HUES6 (cell line): ENCODE data around the gene RAB41.
"Not testable (repeated sequence)": the region's sequence is repeated elsewhere in the genome, so short reads cannot be mapped to it uniquely, and the experiment has no call there.

Experiments used
- H3K27ac ChIP-seq: 2 replicates; pipeline ENCODE4 v1.7.0; 2013; ENCODE audit warnings: low read depth, mild to moderate bottlenecking, low read length, inconsistent platforms
- H3K27me3 ChIP-seq: 2 replicates; pipeline ENCODE4 v1.6.1; 2013; ENCODE audit warnings: low read length; ENCODE audit not compliant: control insufficient read depth, insufficient read depth
- H3K36me3 ChIP-seq: 2 replicates; pipeline ENCODE4 v1.6.1; 2013; ENCODE audit warnings: low read length; ENCODE audit not compliant: control insufficient read depth, insufficient read depth
- H3K4me1 ChIP-seq: 2 replicates; pipeline ENCODE4 v1.6.1; 2013; ENCODE audit warnings: low read length; ENCODE audit not compliant: control insufficient read depth, insufficient read depth
- H3K4me3 ChIP-seq: 2 replicates; pipeline ENCODE4 v1.5.1; 2013; ENCODE audit warnings: low read depth, low read length
- H3K9ac ChIP-seq: one replicate; pipeline ENCODE4 v1.6.1; 2013; ENCODE audit warnings: mild to moderate bottlenecking, low read length
- H3K9me3 ChIP-seq: 2 replicates; pipeline ENCODE4 v1.6.1; 2013; ENCODE audit warnings: low read depth, low read length; ENCODE audit not compliant: control insufficient read depth, insufficient read depth

The RAB41 gene

GRCh38 chrX:70281951-70282350 lies at the start of gene RAB41:
RAB41 (plus strand) TSS chrX:70282172; CDS start chrX:70282218, 46 bp downstream.
- Histone ChIP-seq H3K36me3 (peaks cover 8% of the 10 kb centered on the region; the same call in 1 of the 2 replicates), H3K9ac (no peak within 1 kb of the TSS), H3K27ac (no peak within 1 kb of the TSS), H3K27me3 (peaks cover 9% of the 10 kb centered on the region; the same call in 1 of the 2 replicates), H3K9me3 (peaks cover 17% of the 10 kb centered on the region; the same call in 1 of the 2 replicates), H3K4me3 (no peak within 1 kb of the TSS), H3K4me1 (no peaks in the 10 kb centered on the region)

GRCh38 chrX:70234355-70234754 lies 47.6 kb upstream of the RAB41 start, which contains the start of gene AWAT1:
AWAT1 (plus strand) TSS chrX:70234655; CDS start chrX:70234696, 41 bp downstream.
- H3K27me3 ChIP-seq, result no peaks in the 10 kb centered on the region; the same call in 1 of the 2 replicates
- H3K9me3 ChIP-seq, result peaks cover 14% of the 10 kb centered on the region; the same call in 1 of the 2 replicates

GRCh38 chrX:70240751-70241150 lies 41.2 kb upstream of the RAB41 start:
- no peak overlapping the region for H3K9ac ChIP-seq
- H3K4me1 ChIP-seq, result no peaks in the 10 kb centered on the region; the same call in 1 of the 2 replicates
- no peak overlapping the region for H3K4me3 ChIP-seq
- no peaks in the 10 kb centered on the region for H3K27me3 ChIP-seq
- peaks cover 6% of the 10 kb centered on the region; the same call in 1 of the 2 replicates for H3K9me3 ChIP-seq
- H3K27ac ChIP-seq, result no peak overlapping the region
- no peaks in the 10 kb centered on the region for H3K36me3 ChIP-seq

More at GRCh38 chrX:70234355-70234754, 47.6 kb upstream of the RAB41 start, which contains the start of gene AWAT1:
- Histone ChIP-seq H3K36me3 (no peaks in the 10 kb centered on the region), H3K4me1 (no peaks in the 10 kb centered on the region), H3K4me3 (no peak within 1 kb of the TSS), H3K9ac (no peak within 1 kb of the TSS), H3K27ac (no peak within 1 kb of the TSS)

- H3K9me3 ChIP-seq, result peaks cover 5% of the 10 kb centered on the region; the same call in 1 of the 2 replicates
- H3K9ac ChIP-seq, result no peak overlapping the region
- no peak overlapping the region for H3K27ac ChIP-seq
- no peaks in the 10 kb centered on the region; the same call in 1 of the 2 replicates for H3K4me1 ChIP-seq
- no peaks in the 10 kb centered on the region for H3K27me3 ChIP-seq
- no peaks in the 10 kb centered on the region for H3K36me3 ChIP-seq
- H3K4me3 ChIP-seq, result no peak overlapping the region
Observed at GRCh38 chrX:70241501-70241900, 40.5 kb upstream of the RAB41 start.

- not testable (repeated sequence) for H3K9me3 ChIP-seq, H3K27me3 ChIP-seq, H3K27ac ChIP-seq
Observed at GRCh38 chrX:70243601-70244000, 38.4 kb upstream of the RAB41 start.

GRCh38 chrX:70244881-70245280 lies 37.1 kb upstream of the RAB41 start:
- Histone ChIP-seq H3K9me3 (peaks cover 5% of the 10 kb centered on the region; the same call in 1 of the 2 replicates), H3K27me3 (no peaks in the 10 kb centered on the region)

More at GRCh38 chrX:70243601-70244000, 38.4 kb upstream of the RAB41 start:
- not testable (repeated sequence) for H3K4me1 ChIP-seq, H3K36me3 ChIP-seq, H3K4me3 ChIP-seq, H3K9ac ChIP-seq

GRCh38 chrX:70247252-70247651 lies 34.7 kb upstream of the RAB41 start:
- no peak overlapping the region for H3K27ac ChIP-seq
- no peaks in the 10 kb centered on the region for H3K27me3 ChIP-seq
- peaks cover under 1% of the 10 kb centered on the region; the same call in 1 of the 2 replicates for H3K9me3 ChIP-seq
- H3K9ac ChIP-seq, result no peak overlapping the region
- H3K36me3 ChIP-seq, result no peaks in the 10 kb centered on the region
- H3K4me1 ChIP-seq, result no peaks in the 10 kb centered on the region; the same call in 1 of the 2 replicates
- no peak overlapping the region for H3K4me3 ChIP-seq

More at GRCh38 chrX:70244881-70245280, 37.1 kb upstream of the RAB41 start:
- Histone ChIP-seq H3K4me3 (no peak overlapping the region), H3K9ac (no peak overlapping the region), H3K36me3 (no peaks in the 10 kb centered on the region), H3K4me1 (no peaks in the 10 kb centered on the region; the same call in 1 of the 2 replicates), H3K27ac (no peak overlapping the region)

- Histone ChIP-seq H3K9me3 (no peaks in the 10 kb centered on the region; the same call in 1 of the 2 replicates), H3K27me3 (no peaks in the 10 kb centered on the region), H3K27ac (no peak overlapping the region), H3K36me3 (no peaks in the 10 kb centered on the region), H3K4me1 (no peaks in the 10 kb centered on the region; the same call in 1 of the 2 replicates), H3K4me3 (no peak overlapping the region), H3K9ac (no peak overlapping the region)
Observed at GRCh38 chrX:70252491-70252890, 29.5 kb upstream of the RAB41 start.

GRCh38 chrX:70253377-70254062 lies 28.5 kb upstream of the RAB41 start:
- Histone ChIP-seq H3K4me3 (no peak overlapping the region), H3K9ac (no peak overlapping the region), H3K27ac (no peak overlapping the region), H3K36me3 (no peaks in the 10 kb centered on the region), H3K27me3 (no peaks in the 10 kb centered on the region), H3K9me3 (peaks cover 7% of the 10 kb centered on the region; the same call in 1 of the 2 replicates), H3K4me1 (no peaks in the 10 kb centered on the region; the same call in 1 of the 2 replicates)

- Histone ChIP-seq H3K36me3 (no peaks in the 10 kb centered on the region), H3K9me3 (peaks cover 11% of the 10 kb centered on the region; the same call in 1 of the 2 replicates), H3K9ac (no peak overlapping the region), H3K4me3 (no peak overlapping the region), H3K4me1 (no peaks in the 10 kb centered on the region; the same call in 1 of the 2 replicates), H3K27ac (no peak overlapping the region), H3K27me3 (no peaks in the 10 kb centered on the region)
Observed at GRCh38 chrX:70254063-70254400, 27.9 kb upstream of the RAB41 start.

GRCh38 chrX:70254909-70255308 lies 27.1 kb upstream of the RAB41 start:
- Histone ChIP-seq H3K4me3 (no peak overlapping the region), H3K9ac (no peak overlapping the region), H3K36me3 (no peaks in the 10 kb centered on the region)

More at GRCh38 chrX:70254909-70255308, 27.1 kb upstream of the RAB41 start:
- H3K27ac ChIP-seq, result no peak overlapping the region
- H3K4me1 ChIP-seq, result no peaks in the 10 kb centered on the region; the same call in 1 of the 2 replicates
- H3K27me3 ChIP-seq, result no peaks in the 10 kb centered on the region
- H3K9me3 ChIP-seq, result peaks cover 15% of the 10 kb centered on the region; the same call in 1 of the 2 replicates
